ENCODE data around the gene MOCOS. TPM values are rescaled to one million over a fixed set of nuclear protein-coding genes. Genes with fewer than 3 reads are reported as not detected.

The MOCOS gene
- total RNA-seq, 1 experiment from 2014 or later: 12.1 TPM

DNA sequence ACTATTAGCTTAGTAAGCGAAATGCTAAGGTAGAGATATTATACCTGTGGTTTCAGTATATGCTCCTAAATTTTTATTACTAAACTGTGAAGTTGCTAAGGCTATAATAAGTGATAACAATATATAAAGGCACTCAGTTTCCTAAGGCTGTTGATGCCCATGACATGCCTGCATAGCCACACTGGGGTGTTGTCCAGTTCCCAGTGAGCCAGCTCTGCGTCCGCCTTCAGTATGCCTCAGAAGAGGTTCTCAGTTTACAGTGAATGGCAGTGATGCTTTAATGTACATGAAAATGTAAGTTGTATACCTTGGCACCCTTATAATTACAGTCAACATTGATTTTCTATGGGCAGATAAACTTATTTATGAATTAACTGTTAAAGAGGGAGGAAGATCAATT, 117.4 kb downstream of the MOCOS start:
- no TSS peak for BruUV-seq (replicated peaks)
- CTCF ChIA-PET: no interaction called here

DNA sequence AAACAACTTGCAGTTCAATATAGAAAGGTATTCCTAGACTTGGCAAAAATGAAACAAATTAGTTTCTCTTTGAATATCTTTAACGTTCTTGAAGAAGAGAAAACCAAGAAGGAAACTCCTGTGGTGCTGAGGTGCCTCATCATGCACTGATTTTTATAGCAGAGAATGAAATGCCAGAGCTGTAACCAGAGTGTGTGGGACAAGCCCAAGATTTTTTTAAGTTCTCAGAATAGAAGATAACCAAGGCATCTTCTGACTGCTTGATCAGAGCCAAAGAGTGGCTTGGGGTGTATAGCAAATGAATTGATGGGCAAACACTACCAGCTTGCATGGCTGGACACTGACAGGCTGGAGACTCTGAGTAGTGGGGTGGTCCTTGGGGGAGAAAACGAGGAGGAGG, 118.1 kb downstream of the MOCOS start:
- intact Hi-C loops (cut with micrococcal nuclease): no loop called here
- ATAC-seq: no peak
- TF ChIP-seq JUND (IDR thresholded peaks at IDR 0.05): no peak
- TF ChIP-seq CEBPB (IDR thresholded peaks at IDR 0.05; ENCODE audit: low read depth): no peak
- TF ChIP-seq, protein P1, sequence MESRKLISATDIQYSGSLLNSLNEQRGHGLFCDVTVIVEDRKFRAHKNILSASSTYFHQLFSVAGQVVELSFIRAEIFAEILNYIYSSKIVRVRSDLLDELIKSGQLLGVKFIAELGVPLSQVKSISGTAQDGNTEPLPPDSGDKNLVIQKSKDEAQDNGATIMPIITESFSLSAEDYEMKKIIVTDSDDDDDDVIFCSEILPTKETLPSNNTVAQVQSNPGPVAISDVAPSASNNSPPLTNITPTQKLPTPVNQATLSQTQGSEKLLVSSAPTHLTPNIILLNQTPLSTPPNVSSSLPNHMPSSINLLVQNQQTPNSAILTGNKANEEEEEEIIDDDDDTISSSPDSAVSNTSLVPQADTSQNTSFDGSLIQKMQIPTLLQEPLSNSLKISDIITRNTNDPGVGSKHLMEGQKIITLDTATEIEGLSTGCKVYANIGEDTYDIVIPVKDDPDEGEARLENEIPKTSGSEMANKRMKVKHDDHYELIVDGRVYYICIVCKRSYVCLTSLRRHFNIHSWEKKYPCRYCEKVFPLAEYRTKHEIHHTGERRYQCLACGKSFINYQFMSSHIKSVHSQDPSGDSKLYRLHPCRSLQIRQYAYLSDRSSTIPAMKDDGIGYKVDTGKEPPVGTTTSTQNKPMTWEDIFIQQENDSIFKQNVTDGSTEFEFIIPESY (IDR thresholded peaks at IDR 0.05; ENCODE audit: extremely low read depth, insufficient replicate concordance, low read length): no peak
- TF ChIP-seq SP1 (IDR thresholded peaks at IDR 0.05; ENCODE audit: low read depth): no peak
- TF ChIP-seq EZH2 (IDR thresholded peaks at IDR 0.05): no peak
- no peak for TF ChIP-seq POLR2AphosphoS5 (IDR thresholded peaks at IDR 0.05; ENCODE audit: low read depth, low read length)
- no peak for TF ChIP-seq ZNF274 (IDR thresholded peaks at IDR 0.05; ENCODE audit: low read depth, low read length)
- TF ChIP-seq EZH2phosphoT487 (IDR thresholded peaks at IDR 0.05; ENCODE audit: borderline replicate concordance): no peak
- TF ChIP-seq TCF7L2 (IDR thresholded peaks at IDR 0.05; ENCODE audit: borderline replicate concordance, extremely low read depth, insufficient read depth, insufficient read length): no peak
- TF ChIP-seq, protein P2, sequence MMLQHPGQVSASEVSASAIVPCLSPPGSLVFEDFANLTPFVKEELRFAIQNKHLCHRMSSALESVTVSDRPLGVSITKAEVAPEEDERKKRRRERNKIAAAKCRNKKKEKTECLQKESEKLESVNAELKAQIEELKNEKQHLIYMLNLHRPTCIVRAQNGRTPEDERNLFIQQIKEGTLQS (IDR thresholded peaks at IDR 0.05): no peak
- TF ChIP-seq, protein P3, sequence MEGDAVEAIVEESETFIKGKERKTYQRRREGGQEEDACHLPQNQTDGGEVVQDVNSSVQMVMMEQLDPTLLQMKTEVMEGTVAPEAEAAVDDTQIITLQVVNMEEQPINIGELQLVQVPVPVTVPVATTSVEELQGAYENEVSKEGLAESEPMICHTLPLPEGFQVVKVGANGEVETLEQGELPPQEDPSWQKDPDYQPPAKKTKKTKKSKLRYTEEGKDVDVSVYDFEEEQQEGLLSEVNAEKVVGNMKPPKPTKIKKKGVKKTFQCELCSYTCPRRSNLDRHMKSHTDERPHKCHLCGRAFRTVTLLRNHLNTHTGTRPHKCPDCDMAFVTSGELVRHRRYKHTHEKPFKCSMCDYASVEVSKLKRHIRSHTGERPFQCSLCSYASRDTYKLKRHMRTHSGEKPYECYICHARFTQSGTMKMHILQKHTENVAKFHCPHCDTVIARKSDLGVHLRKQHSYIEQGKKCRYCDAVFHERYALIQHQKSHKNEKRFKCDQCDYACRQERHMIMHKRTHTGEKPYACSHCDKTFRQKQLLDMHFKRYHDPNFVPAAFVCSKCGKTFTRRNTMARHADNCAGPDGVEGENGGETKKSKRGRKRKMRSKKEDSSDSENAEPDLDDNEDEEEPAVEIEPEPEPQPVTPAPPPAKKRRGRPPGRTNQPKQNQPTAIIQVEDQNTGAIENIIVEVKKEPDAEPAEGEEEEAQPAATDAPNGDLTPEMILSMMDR (IDR thresholded peaks at IDR 0.05 in 2 of 3, conservative IDR thresholded peaks at IDR 0.05 in 1 of 3; ENCODE audit: borderline replicate concordance in 1 of 3, insufficient read depth in 1 of 3, low read depth in 2 of 3, low read length in 2 of 3): no peak
- TF ChIP-seq CBX3 (IDR thresholded peaks at IDR 0.05; ENCODE audit: low read depth): no peak
- TF ChIP-seq SIN3A (IDR thresholded peaks at IDR 0.05; ENCODE audit: low read depth): no peak
- TF ChIP-seq ELF1 (IDR thresholded peaks at IDR 0.05; ENCODE audit: borderline replicate concordance, low read depth): no peak
- TF ChIP-seq ZFX (IDR thresholded peaks at IDR 0.05): no peak
- no peak for DNase-seq (ENCODE audit: low read depth, low spot score)
- no peak overlapping the region for H3K27ac ChIP-seq (ENCODE audit: low read depth, low read length)
- H3K4me2 ChIP-seq (ENCODE audit: low read length): no peak overlapping the region
- BruUV-seq (replicated peaks): no TSS peak
- no peaks in the 10 kb centered on the region for H3K79me2 ChIP-seq (ENCODE audit: insufficient read depth, low read length)
- H3K9me2 ChIP-seq (ENCODE audit: insufficient read depth): no peaks in the 10 kb centered on the region
- no peaks in the 10 kb centered on the region for H4K20me1 ChIP-seq (ENCODE audit: insufficient read depth)
- H3K9me3 ChIP-seq (ENCODE audit: control insufficient read depth in 1 of 2, insufficient read depth in 1 of 2, low read depth in 1 of 2, low read length in 2 of 2): no peaks in the 10 kb centered on the region
- no peaks in the 10 kb centered on the region for H3K36me3 ChIP-seq (ENCODE audit: control insufficient read depth in 1 of 2, insufficient read depth in 2 of 2, low read length in 2 of 2)
- H3K9ac ChIP-seq (ENCODE audit: low read length): no peak overlapping the region
- H3K27me3 ChIP-seq (ENCODE audit: insufficient read depth, low read length): peaks cover 19% of the 10 kb centered on the region
- peaks cover 21 to 23% of the 10 kb centered on the region in 2 experiments for H3K4me1 ChIP-seq (ENCODE audit: control insufficient read depth in 1 of 2, insufficient read depth in 2 of 2, low read length in 2 of 2)
- ChIA-PET CTCF (no interaction called here), RAD21 (ENCODE audit: low non-redundant PET in 1 of 2, low total read pairs in 2 of 2, uncharacterized antibody in 2 of 2, unreplicated experiment in 2 of 2) (no interaction called here), POLR2A (no interaction called here)
- no peak overlapping the region for H2AFZ ChIP-seq (ENCODE audit: low read depth, low read length, poor library complexity, severe bottlenecking)
- H3K4me3 ChIP-seq (replicated peaks in 1 of 2; ENCODE audit: low read depth in 1 of 2, low read length in 2 of 2): no peak overlapping the region

More for the DNA sequence above, 117.4 kb downstream of the MOCOS start:
- Histone ChIP-seq H4K20me1 (ENCODE audit: insufficient read depth) (no peaks in the 10 kb centered on the region), H3K9me2 (ENCODE audit: insufficient read depth) (no peaks in the 10 kb centered on the region), H3K4me2 (ENCODE audit: low read length) (no peak overlapping the region), H3K27me3 (ENCODE audit: insufficient read depth, low read length) (peaks cover 19% of the 10 kb centered on the region), H3K27ac (ENCODE audit: low read depth, low read length) (no peak overlapping the region), H3K36me3 (ENCODE audit: control insufficient read depth in 1 of 2, insufficient read depth in 2 of 2, low read length in 2 of 2) (no peaks in the 10 kb centered on the region), H3K79me2 (ENCODE audit: insufficient read depth, low read length) (no peaks in the 10 kb centered on the region), H3K4me3 (replicated peaks in 1 of 2; ENCODE audit: low read depth in 1 of 2, low read length in 2 of 2) (no peak overlapping the region), H3K4me1 (ENCODE audit: control insufficient read depth in 1 of 2, insufficient read depth in 2 of 2, low read length in 2 of 2) (peaks cover 16% of the 10 kb centered on the region in 2 experiments), H2AFZ (ENCODE audit: low read depth, low read length, poor library complexity, severe bottlenecking) (no peak overlapping the region), H3K9me3 (ENCODE audit: control insufficient read depth in 1 of 2, insufficient read depth in 1 of 2, low read depth in 1 of 2, low read length in 2 of 2) (no peaks in the 10 kb centered on the region), H3K9ac (ENCODE audit: low read length) (no peak overlapping the region)
- ATAC-seq (no peak), DNase-seq (ENCODE audit: low read depth, low spot score) (no peak)
- intact Hi-C loops (cut with micrococcal nuclease): no loop called here
- ChIA-PET RAD21 (ENCODE audit: low non-redundant PET in 1 of 2, low total read pairs in 2 of 2, uncharacterized antibody in 2 of 2, unreplicated experiment in 2 of 2) (no interaction called here), POLR2A (no interaction called here)
- TF ChIP-seq FOSL1 (IDR thresholded peaks at IDR 0.05; ENCODE audit: low read depth): no peak
- TF ChIP-seq ZFX (IDR thresholded peaks at IDR 0.05): no peak
- TF ChIP-seq CEBPB (IDR thresholded peaks at IDR 0.05; ENCODE audit: low read depth): no peak
- TF ChIP-seq EZH2phosphoT487 (IDR thresholded peaks at IDR 0.05; ENCODE audit: borderline replicate concordance): no peak
- no peak for TF ChIP-seq RAD21 (IDR thresholded peaks at IDR 0.05; ENCODE audit: low read depth)
- TF ChIP-seq ELF1 (IDR thresholded peaks at IDR 0.05; ENCODE audit: borderline replicate concordance, low read depth): no peak
- no peak for TF ChIP-seq CBX3 (IDR thresholded peaks at IDR 0.05; ENCODE audit: low read depth)
